Measurements from ENCODE around the gene HPSE2.

- TF ChIP-seq CTCF (IDR thresholded peaks at IDR 0.05) (no peak), POLR2A (IDR thresholded peaks at IDR 0.05) (no peak)
Measured at GRCh38 chr10:98628206-98628605, 607.4 kb downstream of the HPSE2 start.
